COLO829 (cell line): ENCODE results near the gene CBX5.
"Not testable (repeated sequence)": the region's sequence is repeated elsewhere in the genome, so short reads cannot be mapped to it uniquely, and the experiment has no call there.

ENCODE experiments used
- DNase-seq: peaks from one replicate; pipeline ENCODE4 v3.0.0; 2012; ENCODE audit warnings: low spot score

CBX5 gene

DNA sequence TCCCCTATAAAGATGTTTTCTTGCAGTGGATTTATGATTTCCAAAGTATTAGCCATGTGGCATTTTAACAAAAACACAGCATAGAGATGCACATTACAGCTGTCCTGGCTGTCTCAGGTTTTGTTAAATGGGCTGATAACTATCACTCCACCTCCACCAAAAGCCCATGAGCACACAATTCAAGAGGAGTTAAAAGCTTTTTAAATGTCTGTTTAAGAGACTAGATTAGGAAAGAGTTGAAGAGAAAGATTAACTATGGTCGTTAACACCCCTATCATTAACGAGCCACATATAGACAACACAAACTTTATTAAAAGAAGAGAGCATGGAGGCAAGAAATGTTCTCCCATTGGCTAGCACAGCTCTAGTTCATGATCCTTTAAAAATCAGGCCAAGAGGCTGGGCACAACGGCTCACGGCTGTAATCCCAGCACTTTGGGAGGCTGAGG, 14.5 kb downstream of the CBX5 start:
- no peak for DNase-seq

DNA sequence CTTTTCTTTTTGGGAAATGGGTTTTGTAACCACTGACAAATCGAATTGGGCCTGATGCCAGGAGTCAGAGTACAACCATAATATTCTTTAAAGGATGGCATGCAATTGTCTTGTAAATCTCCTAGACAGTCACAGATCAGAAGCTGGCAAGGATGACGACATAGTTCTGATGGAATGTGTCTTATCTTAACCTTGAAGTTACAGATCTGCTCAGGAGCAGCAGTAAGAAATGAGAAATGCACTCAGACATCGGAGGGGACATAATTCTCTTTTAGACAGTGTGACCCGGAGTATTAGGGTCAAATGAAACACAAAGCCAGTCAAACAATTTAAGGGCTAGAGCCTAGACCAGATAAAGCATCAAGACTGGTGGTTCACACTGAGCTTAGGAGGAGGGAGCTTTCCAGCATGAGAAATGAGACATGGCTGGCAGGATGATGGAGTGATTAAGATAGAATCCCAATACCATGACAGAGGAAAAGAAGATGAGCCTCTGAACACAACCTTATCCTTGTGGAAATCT, 17.5 kb downstream of the CBX5 start:
- DNase-seq: no peak

DNA sequence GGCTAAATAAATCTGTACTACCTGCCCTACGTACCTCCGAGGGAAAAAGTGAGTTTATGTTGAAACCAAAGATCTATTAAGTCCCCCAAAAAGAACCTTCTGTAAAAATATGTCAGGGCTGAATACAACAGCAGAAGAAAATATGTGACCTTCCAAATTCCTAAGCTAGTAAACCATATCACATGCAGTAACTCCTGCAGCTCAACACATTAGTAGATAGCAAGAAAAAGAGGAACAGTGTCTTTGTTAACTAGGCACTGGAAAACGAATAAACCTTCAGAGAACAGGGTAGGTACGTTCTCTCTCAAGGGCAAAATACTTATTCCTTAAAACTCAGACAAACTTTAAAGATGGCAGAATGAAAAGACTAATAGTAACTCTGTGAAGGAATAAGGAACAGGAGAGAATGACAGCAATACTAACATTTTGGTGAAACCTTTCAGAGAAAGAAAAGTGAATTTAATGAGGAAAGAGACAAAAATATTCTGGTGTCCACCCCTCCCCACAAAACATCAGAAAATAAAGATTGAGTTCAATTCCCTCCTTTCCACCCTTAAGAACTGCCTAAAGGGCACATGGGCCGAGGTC, 18.0 kb downstream of the CBX5 start:
- no peak for DNase-seq

DNA sequence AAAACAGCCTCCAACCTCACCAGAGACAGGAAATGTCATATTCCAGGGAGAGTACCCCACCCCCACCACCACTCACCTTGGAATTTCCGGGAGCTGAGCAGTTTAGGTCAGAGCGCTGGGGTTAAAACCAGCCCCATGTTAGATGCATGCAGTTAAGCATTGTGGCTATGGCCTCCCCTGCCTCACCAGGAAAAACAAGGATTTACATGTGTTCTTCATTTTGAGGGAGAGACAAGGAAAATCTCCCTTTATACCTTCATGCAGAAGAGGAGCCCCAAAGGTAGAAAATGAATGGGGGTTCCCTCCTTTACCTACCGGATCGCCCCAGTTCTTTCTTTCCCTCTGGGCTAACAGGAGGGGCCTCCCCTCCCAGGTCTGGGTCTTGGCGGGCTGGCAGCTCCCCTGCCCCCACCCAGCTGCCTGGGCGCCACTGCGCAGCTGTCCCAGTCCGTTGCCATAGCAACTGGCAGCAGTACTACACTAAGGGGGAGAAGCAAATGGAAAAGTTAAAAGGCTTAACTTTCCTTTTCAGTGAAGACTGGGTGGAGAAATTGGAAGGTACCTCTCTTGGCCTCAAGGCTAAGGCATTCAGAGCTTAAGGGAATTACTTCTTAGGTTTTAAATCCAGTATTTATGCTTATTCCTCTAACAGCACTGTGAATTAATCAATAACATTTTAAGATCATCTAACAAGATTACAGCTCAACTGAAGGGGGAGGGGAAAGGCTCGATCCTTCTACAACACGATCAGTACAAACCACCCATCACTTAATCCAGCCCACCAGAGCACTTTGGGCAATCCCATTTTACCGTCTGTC, 20.5 kb downstream of the CBX5 start:
- peak; percentile 96 for DNase-seq

DNA sequence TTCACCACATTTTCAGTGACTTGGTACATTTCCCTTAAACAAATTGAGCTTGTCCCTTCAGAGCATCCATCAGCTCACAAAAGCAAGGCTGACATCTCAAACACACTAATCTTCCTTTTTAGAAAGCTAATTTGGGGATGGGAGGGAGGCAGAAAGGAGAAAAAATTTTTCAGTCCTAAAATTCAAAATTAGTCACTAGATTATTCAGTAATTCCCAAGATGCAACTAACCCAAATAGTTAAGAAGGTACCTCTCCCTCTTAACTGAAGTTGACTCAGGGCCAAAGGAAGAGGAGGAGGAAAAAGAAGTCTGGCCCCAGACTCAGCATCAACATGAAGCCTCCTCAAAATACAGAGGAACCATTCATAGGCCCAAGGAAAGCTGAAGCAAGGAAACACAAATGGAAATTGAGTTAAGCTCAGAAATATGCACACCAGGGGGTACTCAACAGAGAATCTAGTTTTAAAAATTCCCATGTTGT, 21.7 kb downstream of the CBX5 start:
- peak; percentile 71 for DNase-seq

DNA sequence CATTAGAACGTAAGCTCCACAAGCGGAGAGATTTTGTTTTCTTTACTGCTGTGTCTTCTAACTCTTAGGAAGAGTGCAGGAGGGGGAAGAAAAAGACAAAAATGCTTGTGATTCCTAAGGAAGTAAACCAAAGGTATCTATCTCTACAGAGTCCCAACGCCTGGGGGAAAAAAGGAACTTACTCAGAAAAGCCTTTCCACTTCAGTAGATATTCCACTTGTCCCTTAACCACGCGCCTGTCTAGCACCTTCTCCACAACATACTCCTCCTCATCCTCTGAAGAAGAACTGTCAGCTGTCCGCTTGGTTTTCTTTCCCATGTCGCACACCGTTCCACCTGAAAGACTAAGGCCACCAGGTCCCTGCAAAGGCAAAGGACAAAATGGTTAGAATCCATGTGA, 22.6 kb downstream of the CBX5 start:
- DNase-seq: no peak

DNA sequence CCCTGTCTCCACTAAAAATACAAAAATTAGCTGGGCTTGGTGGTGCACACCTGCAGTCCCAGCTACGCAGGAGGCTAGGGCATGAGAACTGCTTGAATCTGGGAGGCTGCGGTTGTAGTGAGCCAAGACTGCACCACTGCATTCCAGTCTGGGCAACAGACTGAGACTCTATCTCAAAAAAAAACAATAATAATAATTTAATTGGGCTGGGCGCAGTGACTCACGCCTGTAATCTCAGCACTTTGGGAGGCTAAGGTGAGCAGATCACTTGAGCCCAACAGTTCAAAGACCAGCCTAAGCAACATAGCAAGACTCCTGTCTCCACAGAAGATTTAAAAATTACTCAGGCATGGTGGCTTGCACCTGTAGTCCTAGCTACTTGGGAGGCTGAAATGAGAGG, 26.7 kb downstream of the CBX5 start:
- no peak for DNase-seq

DNA sequence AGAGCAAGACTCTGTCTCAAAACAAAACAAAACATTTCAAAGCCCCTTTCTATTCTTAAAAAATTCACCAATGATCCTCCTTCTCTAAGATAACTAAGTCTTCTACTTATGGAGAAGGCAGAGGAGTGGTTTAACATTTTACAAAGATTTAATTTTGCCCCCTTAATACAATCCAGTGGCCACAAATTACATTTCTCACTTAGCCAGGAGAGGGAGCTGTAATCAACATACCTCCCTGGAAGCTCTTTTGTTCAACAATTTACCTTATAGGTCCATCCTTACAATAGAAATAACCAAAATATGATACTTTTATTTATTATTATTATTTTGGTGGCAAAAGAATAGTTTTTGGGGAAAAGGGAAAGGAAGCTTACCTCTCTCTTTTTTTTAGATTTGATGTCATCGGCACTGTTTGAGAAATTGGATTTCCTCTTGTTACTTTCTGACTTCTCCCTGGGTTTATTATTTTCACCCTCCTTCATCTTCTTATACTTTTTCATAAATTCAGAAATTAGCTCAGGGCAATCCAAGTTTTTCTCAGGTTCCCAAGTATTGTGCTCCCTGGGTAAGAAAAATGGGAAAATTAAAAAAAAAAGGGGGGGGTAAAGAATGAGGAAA, 28.1 kb downstream of the CBX5 start:
- peak; percentile 63 for DNase-seq

DNA sequence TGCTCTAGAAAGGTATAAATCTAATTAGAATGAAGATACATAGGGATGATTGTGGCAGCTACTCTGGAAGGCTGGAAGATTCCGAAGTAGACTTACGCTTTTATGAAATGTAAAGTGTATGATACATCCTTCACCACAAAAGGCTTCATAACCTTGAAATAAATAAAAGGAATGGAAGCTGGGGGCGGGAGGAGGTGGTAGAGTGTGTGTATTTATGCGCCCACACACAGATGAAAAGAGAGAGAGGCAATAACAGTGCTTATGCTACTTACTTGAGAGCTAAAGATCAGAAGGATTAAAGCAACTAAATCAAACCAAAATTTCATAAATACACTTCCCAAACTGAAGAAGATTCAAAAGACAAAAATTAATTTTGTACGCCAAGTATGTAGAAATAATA, 30.4 kb downstream of the CBX5 start:
- no peak for DNase-seq

DNA sequence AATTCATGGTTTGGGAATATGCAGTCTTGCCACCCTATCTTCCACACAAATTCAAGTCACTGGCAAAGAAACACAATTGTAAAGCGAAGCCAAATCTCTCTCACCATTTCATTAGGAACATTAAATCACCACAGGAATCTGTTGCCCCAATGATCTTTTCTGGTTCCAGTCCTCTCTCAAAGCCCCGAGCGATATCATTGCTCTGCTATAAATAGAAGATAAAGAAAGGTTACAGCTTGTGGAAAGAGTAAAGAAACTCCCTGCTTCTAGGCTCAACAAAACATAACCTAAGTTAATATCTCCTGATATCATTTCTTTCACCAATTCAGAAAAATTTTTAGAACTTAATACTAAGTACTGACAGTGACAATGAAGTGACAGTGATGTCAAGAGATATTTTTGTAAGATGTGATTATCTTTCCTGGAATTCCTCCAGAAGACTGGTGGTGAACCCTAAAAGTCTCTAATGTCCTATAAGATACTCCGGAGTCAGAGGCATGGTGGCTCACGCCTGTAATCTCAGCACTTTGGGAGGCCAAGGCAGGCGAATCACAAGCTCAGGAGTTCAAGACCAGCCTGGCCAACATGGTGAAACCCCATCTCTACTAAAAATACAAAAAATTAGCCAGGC, 33.8 kb downstream of the CBX5 start:
- no peak for DNase-seq

DNA sequence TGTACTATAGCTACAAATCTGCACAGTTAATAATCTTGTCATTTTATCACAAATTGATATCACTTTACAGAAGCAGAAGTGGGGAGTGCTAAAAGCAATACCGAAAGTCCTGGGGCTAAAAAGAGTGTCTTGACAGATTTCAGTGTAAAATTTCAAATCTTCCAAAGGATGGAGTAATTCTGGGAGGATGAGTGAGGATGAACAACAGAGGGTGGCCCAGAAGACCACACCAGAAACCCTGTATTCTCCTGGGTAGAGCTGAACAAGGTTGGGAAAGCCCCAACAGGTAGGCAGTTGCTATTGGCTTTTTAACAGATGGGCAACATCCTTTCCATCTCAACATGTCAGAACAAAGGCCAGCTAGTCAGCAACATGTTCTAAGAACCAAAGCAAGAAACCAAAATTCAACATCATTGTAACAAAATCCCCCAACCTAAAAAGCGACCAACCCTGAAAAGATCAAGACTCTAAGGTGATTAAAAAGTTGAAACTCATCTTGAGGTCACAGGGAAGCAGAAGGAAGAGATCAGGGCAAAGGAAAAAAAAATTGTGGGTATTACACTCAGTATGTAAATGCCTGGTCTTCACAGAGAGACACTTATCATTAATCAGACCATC, 38.8 kb downstream of the CBX5 start:
- no peak for DNase-seq

DNA sequence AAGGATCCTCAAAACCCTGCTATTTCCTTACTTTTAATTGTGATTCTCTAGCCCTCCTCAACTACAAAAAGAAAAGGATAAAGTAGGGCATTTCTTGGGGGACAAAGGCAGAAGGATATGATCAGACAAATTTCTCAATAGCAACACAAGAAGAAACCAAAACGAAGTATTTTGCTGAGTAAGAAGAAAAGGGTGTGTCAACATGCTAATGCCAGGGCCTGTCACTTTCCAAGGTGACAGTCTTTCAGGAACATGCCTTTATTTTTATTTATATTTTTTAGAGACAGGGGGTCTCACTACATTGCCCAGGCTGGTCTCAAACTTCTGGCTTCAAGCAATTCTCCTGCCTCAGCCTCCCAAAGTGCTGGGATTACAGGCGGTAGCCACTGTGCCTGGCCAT, 39.8 kb downstream of the CBX5 start:
- no peak for DNase-seq

DNA sequence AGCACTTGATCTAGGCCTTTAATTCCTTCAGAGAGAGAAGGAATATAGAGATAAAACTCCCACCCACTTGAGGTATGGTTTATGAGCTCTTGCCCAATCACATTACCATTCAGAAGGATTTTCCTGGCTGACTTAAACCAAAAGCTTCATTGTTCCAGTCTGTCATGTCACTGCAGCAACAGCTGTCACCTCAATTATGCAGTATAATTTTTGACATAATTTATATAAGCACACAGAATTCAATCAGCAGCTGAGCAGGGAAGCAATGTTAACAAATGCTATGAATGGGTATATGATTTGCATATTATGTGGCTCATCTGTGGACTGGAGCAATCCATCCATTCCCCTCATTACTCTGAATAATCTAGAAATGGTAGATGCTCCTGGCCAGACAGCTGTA, 40.3 kb downstream of the CBX5 start:
- DNase-seq: no peak

DNA sequence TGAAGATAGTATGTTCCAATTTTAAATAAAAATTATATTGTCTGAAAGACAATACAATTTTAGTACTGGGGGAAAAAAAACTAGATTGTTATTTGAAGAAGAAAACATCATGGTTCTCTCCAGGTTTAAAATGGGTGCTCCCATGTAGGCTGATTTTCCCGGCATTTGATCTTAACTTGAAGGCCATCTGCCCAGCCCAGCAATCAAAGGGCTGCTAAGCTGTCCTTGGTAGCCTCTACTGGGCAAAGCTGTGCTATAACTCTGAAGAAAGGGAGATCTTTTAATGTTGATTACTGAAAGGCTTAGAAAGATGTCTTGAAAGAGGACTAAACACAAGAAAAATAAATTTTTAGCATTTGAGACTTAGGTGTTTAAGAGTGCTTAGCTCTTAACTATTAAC, 41.4 kb downstream of the CBX5 start:
- DNase-seq: no peak

DNA sequence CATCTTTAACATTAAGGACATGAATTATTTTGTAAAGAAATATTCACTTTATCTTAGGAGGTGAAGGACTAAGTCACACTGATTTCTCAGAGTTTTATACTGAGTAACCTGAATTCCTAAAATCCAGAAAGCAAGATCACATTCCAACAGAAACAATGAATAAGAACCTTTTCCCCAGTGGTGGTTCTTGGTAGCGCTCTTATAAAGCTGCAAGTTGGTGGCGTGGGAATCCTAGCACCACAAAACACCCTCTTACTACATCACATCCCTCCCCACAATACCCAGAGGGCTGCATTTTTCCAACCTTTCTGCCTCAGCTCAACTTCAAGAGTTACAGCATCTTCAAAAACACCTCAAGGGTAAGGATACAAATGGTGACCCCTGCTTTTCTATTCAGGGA, 47.1 kb downstream of the CBX5 start:
- DNase-seq: no peak

DNA sequence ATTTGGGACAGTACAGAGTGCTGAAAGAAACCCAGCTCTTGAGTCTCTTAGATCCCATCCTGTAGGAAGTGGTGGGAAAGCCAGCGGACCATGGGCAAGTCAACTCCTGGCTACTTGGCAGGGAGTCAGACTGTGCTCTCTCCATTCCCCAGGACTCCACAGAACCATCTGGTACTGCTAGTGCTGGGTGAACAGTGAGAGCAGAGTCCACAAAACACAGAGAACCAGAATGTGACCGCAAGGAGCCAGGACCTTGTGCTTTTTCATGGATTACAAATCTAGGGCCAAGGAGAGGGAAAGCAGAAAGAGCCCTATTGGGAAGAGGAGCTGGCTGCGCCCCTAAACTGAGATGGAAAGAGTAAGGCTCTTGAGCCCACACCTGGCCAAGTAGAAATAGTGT, 48.7 kb downstream of the CBX5 start:
- DNase-seq: not testable (repeated sequence)

DNA sequence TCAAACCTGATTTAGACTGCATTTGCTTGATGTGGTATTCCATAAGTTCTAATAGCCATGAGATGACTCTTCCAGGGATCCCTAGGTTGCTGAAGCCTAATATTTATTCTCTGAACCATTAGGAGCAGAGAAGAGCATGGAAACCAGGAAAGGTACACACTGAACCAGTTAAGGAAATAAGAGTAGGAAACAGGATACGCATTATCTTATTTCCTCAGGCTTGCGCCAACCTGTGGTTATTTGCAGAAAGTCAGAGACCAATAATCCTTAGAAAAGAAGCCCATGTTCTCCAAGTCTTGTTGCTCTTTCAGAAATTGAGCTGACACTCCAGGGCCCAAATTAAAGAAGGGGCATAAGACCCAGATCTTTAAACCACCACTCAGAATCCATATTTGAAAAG, 49.4 kb downstream of the CBX5 start:
- no peak for DNase-seq

DNA sequence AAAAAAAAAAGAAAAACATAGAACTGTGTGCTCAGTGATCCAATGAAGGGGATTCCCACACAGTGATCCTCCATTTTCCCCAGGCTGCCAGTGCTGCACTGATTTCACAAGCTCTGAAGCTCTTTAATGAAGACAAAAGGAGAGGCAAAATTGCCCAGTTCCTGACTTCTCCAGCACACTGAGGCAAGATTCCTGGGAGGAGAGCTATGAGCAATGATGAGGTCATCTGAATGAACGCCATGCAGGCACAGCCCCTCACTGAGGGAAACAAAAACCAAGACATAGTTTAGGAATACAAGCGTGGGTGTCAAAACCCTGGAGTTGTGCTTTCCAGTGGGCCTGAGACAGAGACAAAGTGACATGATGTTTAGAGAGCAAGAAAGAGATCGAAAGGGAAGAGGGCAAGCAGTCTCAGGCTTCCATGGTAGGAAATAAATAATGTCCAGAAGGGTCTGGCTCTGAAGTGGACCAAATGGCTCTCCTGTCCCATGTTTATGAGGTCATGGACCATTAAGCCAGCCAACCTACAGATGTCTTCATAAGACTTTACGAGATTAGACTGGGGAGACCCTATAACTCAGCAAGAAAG, 50.2 kb downstream of the CBX5 start:
- peak; percentile 90 for DNase-seq

DNA sequence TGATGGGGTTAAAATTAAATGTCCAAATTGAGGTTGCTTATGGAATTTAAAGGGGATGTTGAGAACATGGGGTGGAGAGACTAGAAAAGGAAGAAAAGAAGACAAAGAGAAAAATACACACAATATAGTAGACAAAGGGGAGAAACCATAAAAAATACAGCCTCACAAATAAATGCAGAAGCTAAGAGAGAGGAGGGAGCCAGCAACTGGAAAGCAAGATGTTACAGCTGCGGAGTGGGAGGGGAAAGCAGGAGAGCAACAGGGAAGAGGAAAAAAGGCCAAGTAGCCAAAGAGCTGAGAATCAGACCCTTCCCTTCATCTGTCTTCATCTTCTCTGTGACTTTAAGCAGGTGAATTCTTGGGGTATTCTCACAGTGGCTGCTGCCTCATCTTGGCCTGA, 51.5 kb downstream of the CBX5 start:
- no peak for DNase-seq

DNA sequence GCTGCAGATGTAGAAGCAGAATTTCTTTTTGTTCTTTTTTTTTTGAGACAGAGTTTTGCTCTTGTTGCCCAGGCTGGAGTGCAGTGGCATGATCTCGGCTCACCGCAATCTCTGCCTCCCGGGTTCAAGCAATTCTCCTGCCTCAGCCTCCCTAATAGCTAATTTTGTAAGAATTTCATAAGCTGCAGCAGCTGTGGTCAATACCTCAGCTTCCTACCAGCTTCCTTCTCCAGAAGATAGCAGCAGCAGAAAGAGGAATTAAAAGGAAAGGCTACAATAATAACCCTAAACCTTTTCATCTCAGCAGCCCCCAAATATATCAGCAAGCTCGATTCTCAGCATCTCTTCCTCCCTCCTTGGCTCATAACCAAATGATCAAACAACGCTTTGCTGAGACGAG, 52.0 kb downstream of the CBX5 start:
- DNase-seq: not testable (repeated sequence)

DNA sequence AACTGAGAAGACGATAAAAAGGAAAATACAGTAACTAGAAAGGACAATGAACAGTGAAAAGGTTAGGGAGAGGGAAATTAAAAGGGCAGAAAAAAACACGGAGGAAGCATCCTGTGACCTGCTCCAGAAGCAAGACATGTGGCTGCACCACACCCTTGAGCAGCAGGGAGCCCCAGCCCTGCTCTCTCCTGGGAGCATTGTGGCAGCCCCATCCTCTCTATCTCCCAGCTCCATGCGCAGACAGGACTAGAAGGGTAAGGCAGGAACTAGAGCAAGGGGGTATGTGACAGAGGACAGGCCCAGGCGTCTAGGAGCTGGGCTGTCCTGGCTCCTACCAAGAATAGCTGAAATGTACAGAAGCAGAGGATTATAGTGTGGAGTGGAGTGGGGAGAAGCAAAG, 52.5 kb downstream of the CBX5 start:
- DNase-seq: no peak

DNA sequence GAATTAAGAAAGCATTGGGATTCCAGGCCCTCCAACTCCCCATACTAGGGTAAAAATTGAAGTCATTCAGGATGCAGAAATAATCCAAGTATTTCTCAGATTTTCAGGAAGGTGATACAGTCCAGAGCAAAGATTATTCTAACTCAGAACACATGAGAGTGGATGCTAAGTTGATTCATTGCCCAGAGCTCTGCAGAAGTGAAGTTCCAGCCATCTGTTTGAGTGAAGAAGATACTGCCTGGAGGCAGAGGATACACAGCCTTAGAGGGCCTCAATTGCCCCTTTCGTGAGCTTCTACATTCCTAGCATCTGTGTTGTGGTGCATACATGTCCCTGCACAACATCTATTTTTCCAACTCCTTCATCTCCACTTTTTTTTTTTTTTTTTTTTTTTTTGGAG, 54.3 kb downstream of the CBX5 start:
- DNase-seq: no peak
